ENCODE measurements around the gene TMEM192.
"Not testable (repeated sequence)": the region's sequence is repeated elsewhere in the genome, so short reads cannot be mapped to it uniquely, and the experiment has no call there.

TMEM192 gene

GRCh38 chr4:165085946-165086345 lies 26.7 kb downstream of the TMEM192 start:
- CTCF ChIA-PET: interaction anchor here (1.4 kb wide), 1 partner anchor 306 kb away, joined by 3 read pairs; no protein-coding TSS in a partner anchor
- H3K4me3 ChIP-seq (ENCODE audit: low read depth, low read length): no peak overlapping the region
- TF ChIP-seq CTCF (IDR thresholded peaks at IDR 0.05; ENCODE audit: insufficient read depth, low read length, missing control alignments): no peak
- no peak for DNase-seq (ENCODE audit: low read depth, low spot score)
- POLR2A ChIA-PET: no interaction called here

GRCh38 chr4:165084787-165085186 lies 27.9 kb downstream of the TMEM192 start:
- CTCF ChIA-PET: interaction anchor here (1.4 kb wide), 1 partner anchor 304 kb away, joined by 3 read pairs; no protein-coding TSS in a partner anchor
- POLR2A ChIA-PET; H3K4me3 ChIP-seq (ENCODE audit: low read depth, low read length); DNase-seq (ENCODE audit: low read depth, low spot score): not testable (repeated sequence)

GRCh38 chr4:165079476-165079875 lies 33.2 kb downstream of the TMEM192 start:
- CTCF ChIA-PET: no interaction called here

GRCh38 chr4:165077034-165077578 lies 35.6 kb downstream of the TMEM192 start:
- DNase-seq (ENCODE audit: low read depth, low spot score): no peak
- TF ChIP-seq CTCF (IDR thresholded peaks at IDR 0.05; ENCODE audit: insufficient read depth, low read length, missing control alignments): no peak
- ChIA-PET POLR2A (no interaction called here), CTCF (no interaction called here)
- no peak overlapping the region for H3K4me3 ChIP-seq (ENCODE audit: low read depth, low read length)

More at GRCh38 chr4:165079476-165079875, 33.2 kb downstream of the TMEM192 start:
- no peak overlapping the region for H3K4me3 ChIP-seq (ENCODE audit: low read depth, low read length)
- TF ChIP-seq CTCF (IDR thresholded peaks at IDR 0.05; ENCODE audit: insufficient read depth, low read length, missing control alignments): no peak
- DNase-seq (ENCODE audit: low read depth, low spot score): no peak
- POLR2A ChIA-PET: no interaction called here

GRCh38 chr4:165073346-165073745 lies 39.3 kb downstream of the TMEM192 start:
- CTCF ChIA-PET; DNase-seq (ENCODE audit: low read depth, low spot score); POLR2A ChIA-PET; H3K4me3 ChIP-seq (ENCODE audit: low read depth, low read length): not testable (repeated sequence)

GRCh38 chr4:165070560-165070959 lies 42.1 kb downstream of the TMEM192 start:
- no peak overlapping the region for H3K4me3 ChIP-seq (ENCODE audit: low read depth, low read length)
- no peak for TF ChIP-seq CTCF (IDR thresholded peaks at IDR 0.05; ENCODE audit: insufficient read depth, low read length, missing control alignments)
- CTCF ChIA-PET: no interaction called here
- no peak for DNase-seq (ENCODE audit: low read depth, low spot score)
- POLR2A ChIA-PET: no interaction called here

GRCh38 chr4:165060938-165061337 lies 51.7 kb downstream of the TMEM192 start:
- CTCF ChIA-PET: no interaction called here
- no peak overlapping the region for H3K4me3 ChIP-seq (ENCODE audit: low read depth, low read length)
- no peak for DNase-seq (ENCODE audit: low read depth, low spot score)
- no peak for TF ChIP-seq CTCF (IDR thresholded peaks at IDR 0.05; ENCODE audit: insufficient read depth, low read length, missing control alignments)
- POLR2A ChIA-PET: no interaction called here
